OCI-LY1 (cell line): ENCODE measurements around the gene DYRK1A.

ENCODE experiments used
- EZH2 ChIP-seq: fragments of 200-600 bp; sonication (generic), shearing (Covaris generic); IDR thresholded peaks from 2 replicates; pipeline ENCODE4 v1.8.0; 2017; ENCODE audit warnings: borderline replicate concordance, mixed run types, mild to moderate bottlenecking, antibody characterized with exemption, low read length, moderate library complexity, mixed read lengths
- TF ChIP-seq, protein P1 (sequence below): fragments of 200-600 bp; sonication (generic), shearing (Covaris generic); IDR thresholded peaks from 2 replicates; pipeline ENCODE4 v1.5.1; 2017; ENCODE audit warnings: mild to moderate bottlenecking, antibody characterized with exemption, low read length, moderate library complexity, mixed read lengths

DNA sequence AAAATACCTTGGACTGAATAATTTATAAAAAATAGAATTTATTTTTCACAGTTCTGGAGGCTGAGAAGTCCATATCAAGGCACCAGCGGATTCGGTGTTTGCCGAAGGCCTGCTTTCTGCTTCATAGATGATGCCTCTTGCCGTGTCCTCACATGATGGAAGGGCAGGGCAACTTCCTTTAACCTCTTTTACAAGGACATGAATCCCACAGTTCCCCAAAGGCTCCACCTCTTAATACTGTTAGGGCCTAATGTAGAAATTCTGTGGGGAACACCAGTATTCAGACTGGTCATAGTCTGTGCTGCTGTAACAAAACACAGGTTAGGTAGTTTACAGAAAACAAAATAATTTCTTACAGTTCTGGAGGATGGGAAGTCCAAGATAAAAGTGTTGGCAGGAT is 25.9 kb downstream of the DYRK1A start:
- TF ChIP-seq, protein P1, sequence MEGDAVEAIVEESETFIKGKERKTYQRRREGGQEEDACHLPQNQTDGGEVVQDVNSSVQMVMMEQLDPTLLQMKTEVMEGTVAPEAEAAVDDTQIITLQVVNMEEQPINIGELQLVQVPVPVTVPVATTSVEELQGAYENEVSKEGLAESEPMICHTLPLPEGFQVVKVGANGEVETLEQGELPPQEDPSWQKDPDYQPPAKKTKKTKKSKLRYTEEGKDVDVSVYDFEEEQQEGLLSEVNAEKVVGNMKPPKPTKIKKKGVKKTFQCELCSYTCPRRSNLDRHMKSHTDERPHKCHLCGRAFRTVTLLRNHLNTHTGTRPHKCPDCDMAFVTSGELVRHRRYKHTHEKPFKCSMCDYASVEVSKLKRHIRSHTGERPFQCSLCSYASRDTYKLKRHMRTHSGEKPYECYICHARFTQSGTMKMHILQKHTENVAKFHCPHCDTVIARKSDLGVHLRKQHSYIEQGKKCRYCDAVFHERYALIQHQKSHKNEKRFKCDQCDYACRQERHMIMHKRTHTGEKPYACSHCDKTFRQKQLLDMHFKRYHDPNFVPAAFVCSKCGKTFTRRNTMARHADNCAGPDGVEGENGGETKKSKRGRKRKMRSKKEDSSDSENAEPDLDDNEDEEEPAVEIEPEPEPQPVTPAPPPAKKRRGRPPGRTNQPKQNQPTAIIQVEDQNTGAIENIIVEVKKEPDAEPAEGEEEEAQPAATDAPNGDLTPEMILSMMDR: no peak
- TF ChIP-seq EZH2: no peak
